Chondrocyte (in vitro differentiated cells): ENCODE measurements around the gene MED28. TPM values are rescaled to one million over a fixed set of nuclear protein-coding genes. Genes with fewer than 3 reads are reported as not detected.

ENCODE experiments used
- DNase-seq: peaks from one replicate; pipeline ENCODE4 v3.0.0; 2021; ENCODE audit warnings: mixed read lengths, low spot score
- H3K27ac Mint-ChIP-seq: one replicate; pipeline ENCODE4 v1.8.0; 2021; ENCODE audit warnings: mild to moderate bottlenecking, moderate library complexity, mixed read lengths; ENCODE audit not compliant: unreplicated experiment
- H3K27me3 Mint-ChIP-seq: 2 replicates; pipeline ENCODE4 v1.8.0; 2021; ENCODE audit warnings: low read depth, mixed read lengths
- H3K36me3 Mint-ChIP-seq: 2 replicates; pipeline ENCODE4 v1.8.0; 2021; ENCODE audit warnings: low read depth, mixed read lengths
- H3K4me1 Mint-ChIP-seq: 2 replicates; pipeline ENCODE4 v1.8.0; 2021; ENCODE audit warnings: low read depth, mild to moderate bottlenecking, mixed read lengths
- H3K4me3 Mint-ChIP-seq: one replicate; pipeline ENCODE4 v1.8.0; 2021; ENCODE audit warnings: mild to moderate bottlenecking, moderate library complexity, mixed read lengths; ENCODE audit not compliant: unreplicated experiment
- H3K9me3 Mint-ChIP-seq: 2 replicates; pipeline ENCODE4 v1.8.0; 2021; ENCODE audit warnings: low read depth, mixed read lengths
- CTCF ChIP-seq: fragments of 200-600 bp; sonication (generic); IDR thresholded peaks from 2 replicates; pipeline ENCODE4 v1.5.0; 2021; ENCODE audit warnings: antibody characterized with exemption, mild to moderate bottlenecking, moderate library complexity
- total RNA-seq: library from RNA; stranded (reverse); gene quantifications from 3 replicates; pipeline ENCODE4 v1.2.1, GENCODE V29; 2021

MED28 gene
- total RNA-seq, 1 donor from 2014 or later = 29.8 TPM

DNA sequence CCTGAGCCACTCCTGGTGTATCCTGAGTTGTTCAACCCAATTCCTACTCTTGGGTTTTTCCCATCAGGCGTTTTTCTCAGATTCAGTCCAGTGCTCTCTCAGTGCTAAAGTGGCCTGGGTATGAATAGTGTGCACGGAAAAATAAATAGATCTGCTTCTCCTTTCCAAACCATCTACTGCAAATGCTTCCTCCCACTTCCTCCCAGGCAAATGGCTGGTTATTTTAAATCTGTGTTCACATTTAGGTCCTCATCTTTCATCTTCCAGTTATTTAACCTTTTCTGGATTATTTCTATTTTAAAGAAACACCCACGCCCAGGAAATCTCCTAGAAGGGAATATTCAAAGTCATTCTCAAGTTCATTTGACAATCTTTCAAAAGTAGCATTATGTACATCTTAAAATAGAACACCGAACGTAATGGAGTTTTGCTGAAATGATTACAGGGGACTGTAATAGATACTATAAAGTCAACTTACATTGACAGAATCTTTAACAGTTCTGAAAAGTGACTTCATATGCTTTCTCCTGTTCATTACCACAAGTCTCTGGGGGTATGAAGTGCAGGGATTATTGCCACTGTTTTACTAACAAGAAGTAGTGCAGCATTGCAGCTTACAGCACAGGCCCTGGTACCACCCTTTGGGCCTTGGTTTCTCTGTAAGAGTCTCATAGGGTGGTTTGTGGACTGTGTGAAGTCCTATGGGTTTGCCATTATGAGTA lies 66.3 kb downstream of the MED28 start:
- Mint-ChIP-seq H3K4me3 (no peak overlapping the region), H3K27ac (no peak overlapping the region), H3K4me1 (no peaks in the 10 kb centered on the region), H3K9me3 (peaks cover 16% of the 10 kb centered on the region), H3K27me3 (peaks cover 3% of the 10 kb centered on the region), H3K36me3 (no peaks in the 10 kb centered on the region)
- no peak for TF ChIP-seq CTCF
- no peak for DNase-seq

DNA sequence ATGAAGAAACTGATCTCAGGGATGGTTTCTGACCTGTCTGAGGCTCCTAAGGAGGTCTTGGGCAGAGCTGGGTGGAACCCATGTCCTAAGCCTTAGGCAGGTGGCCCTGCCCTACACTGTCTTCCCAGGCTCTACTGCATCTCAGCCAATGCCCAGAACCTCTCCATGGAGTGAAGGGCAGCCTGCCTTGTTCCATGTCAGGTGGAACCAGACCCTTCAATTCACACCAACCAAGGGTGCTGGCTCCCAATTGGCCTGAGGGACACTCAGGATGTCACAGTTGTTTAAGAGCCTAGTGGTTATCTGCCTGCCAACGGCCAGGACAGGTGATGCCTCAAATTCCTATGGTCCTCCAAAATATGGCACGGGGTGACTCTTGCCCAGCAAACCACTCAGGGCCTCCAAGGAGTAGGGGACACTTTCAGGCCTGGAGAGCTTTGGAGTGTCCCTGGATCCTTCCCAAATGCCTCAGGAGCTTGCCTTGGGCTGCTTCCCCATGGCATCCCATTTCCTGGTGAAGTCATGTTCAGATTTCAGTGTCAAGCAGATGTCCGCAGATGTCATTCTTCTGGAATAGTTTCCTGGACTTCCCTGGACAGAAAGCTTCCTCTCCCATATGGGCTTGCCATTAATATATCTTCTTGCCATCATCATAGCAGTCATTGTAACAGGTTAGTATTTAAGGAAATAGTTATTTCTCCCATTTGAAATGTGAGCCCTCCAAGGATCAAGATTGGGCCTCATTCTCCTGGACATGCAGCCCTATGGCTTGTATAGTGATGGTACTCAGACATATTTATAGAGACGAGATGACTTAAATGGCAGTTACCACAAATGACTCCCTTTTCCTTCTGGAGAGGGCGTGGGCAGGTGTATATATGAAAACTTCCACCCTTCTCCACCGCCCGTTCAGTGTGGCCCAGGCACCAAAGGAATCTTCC lies 67.1 kb downstream of the MED28 start:
- TF ChIP-seq CTCF = no peak
- Mint-ChIP-seq H3K27me3 (peaks cover 3% of the 10 kb centered on the region), H3K36me3 (no peaks in the 10 kb centered on the region), H3K9me3 (peaks cover 16% of the 10 kb centered on the region), H3K4me1 (no peaks in the 10 kb centered on the region), H3K4me3 (no peak overlapping the region), H3K27ac (no peak overlapping the region)
- DNase-seq = no peak

- Mint-ChIP-seq H3K36me3 (no peaks in the 10 kb centered on the region), H3K9me3 (peaks cover 16% of the 10 kb centered on the region)
- no peak for TF ChIP-seq CTCF
Observed at GRCh38 chr4:17682222-17682566, 67.8 kb downstream of the MED28 start.

More at GRCh38 chr4:17682222-17682566, 67.8 kb downstream of the MED28 start:
- Mint-ChIP-seq H3K4me3 (no peak overlapping the region), H3K27me3 (peaks cover 3% of the 10 kb centered on the region), H3K27ac (no peak overlapping the region), H3K4me1 (no peaks in the 10 kb centered on the region)
- DNase-seq = no peak

Other genes with a start within 250 kb of the MED28 start
- gene QDPR, start 102.6 kb upstream of the MED28 start, total RNA-seq = 22.5 to 31.9 TPM (median 23.3 TPM) in 3 replicates
- gene CLRN2, start 99.5 kb upstream of the MED28 start, total RNA-seq = not detected in 3 replicates
- 38.5 to 43.7 TPM (median 39.2 TPM) in 3 replicates for gene LAP3, start 37.4 kb upstream of the MED28 start, total RNA-seq
- 0.02 TPM in 1 of 3 replicates, not detected in the others for gene FAM184B, start 167.0 kb downstream of the MED28 start, total RNA-seq
- gene DCAF16, start 196.1 kb downstream of the MED28 start, total RNA-seq = 21.7 to 30.8 TPM (median 24.5 TPM) in 3 replicates
- gene NCAPG, start 196.3 kb downstream of the MED28 start, total RNA-seq = 6.4 to 9.1 TPM (median 6.5 TPM) in 3 replicates